Testis (tissue), 3 donors: ENCODE results near the gene GNAS-AS1. TPM values are rescaled to one million over a fixed set of nuclear protein-coding genes. Genes with fewer than 3 reads are reported as not detected.

Experiments used
- DNase-seq: peaks from one replicate; pipeline ENCODE4 v3.0.0-alpha.2; 2019
- H3K27ac ChIP-seq, 2 donors: fragments of 200-600 bp; sonication (generic); one replicate each; pipeline ENCODE4 v1.5.1; 2019
- H3K27me3 ChIP-seq: fragments of 200-600 bp; sonication (generic); one replicate; pipeline ENCODE4 v1.5.1; 2019
- H3K36me3 ChIP-seq: fragments of 200-600 bp; sonication (generic); one replicate; pipeline ENCODE4 v1.5.1; 2017; ENCODE audit warnings: low read depth; ENCODE audit errors: missing control alignments
- H3K4me1 ChIP-seq: fragments of 200-600 bp; sonication (generic); one replicate; pipeline ENCODE4 v1.5.1; 2019
- H3K4me3 ChIP-seq, 2 donors: fragments of 200-600 bp; sonication (generic); one replicate each; pipeline ENCODE4 v1.5.1; 2017 to 2019
- H3K9me3 ChIP-seq: fragments of 200-600 bp; sonication (generic); one replicate; pipeline ENCODE4 v1.5.1; 2017
- CTCF ChIP-seq, 3 experiments: fragments of 450-650 bp in 2 of 3; fragments of 200-600 bp in 1 of 3; sonication (generic) in 1 of 3; IDR thresholded peaks; one replicate each; pipeline ENCODE4 v1.5.1; 2016 to 2019; ENCODE audit warnings: antibody characterized with exemption in 3 of 3, mild to moderate bottlenecking in 2 of 3, moderate library complexity in 1 of 3
- POLR2A ChIP-seq: fragments of 450-650 bp; IDR thresholded peaks from one replicate; pipeline ENCODE4 v1.6.1; 2017; ENCODE audit warnings: antibody characterized with exemption, mild to moderate bottlenecking, moderate library complexity
- WGBS, 2 donors: methylation state at CpG; one replicate each; pipeline ENCODE4 v1.1.5; 2018; 5-methylcytosine and 5-hydroxymethylcytosine counted together
- intact Hi-C: fragments of 100-400 bp; cut with DNase I; formaldehyde crosslinking; loops from one replicate; pipeline ENCODE4 v1.15.1; 2023; ENCODE audit warnings: low total_unique reads
- polyA plus RNA-seq: library from polyadenylated mRNA; stranded (reverse); fragments of 350-450 nt; fragmentation: Illumina TruSeq; extraction: RNeasy Lipid Tissue Mini Kit (QIAGEN cat#74804); gene quantifications from one replicate; pipeline ENCODE4 v1.2.3, GENCODE V29; 2014; ENCODE audit warnings: low read depth, low replicate concordance; ENCODE audit not compliant: insufficient read depth
- total RNA-seq, 2 donors: library from RNA; depleted of rRNA; stranded (reverse); fragments of >200 nt; gene quantifications; one replicate each; pipeline ENCODE4 v1.2.3, GENCODE V29; 2016

Gene GNAS-AS1
- total and polyA plus RNA-seq, 3 donors from 2014 or later = 1.1 to 4.4 (median 3.5) TPM

- DNase-seq = no peak
- Histone ChIP-seq H3K9me3 (no peaks in the 10 kb centered on the region), H3K36me3 (no peaks in the 10 kb centered on the region), H3K27ac (no peak overlapping the region), H3K4me3 (no peak overlapping the region), H3K4me1 (peaks cover 3% of the 10 kb centered on the region), H3K27me3 (no peaks in the 10 kb centered on the region)
- TF ChIP-seq CTCF (IDR thresholded peaks at IDR 0.05) = no peak
- intact Hi-C loops = no loop called here
- 74 to 77% methylated on average over 12 of the region's 12 CpGs for WGBS, 2 donors
Observed at GRCh38 chr20:58783511-58784011, 67.1 kb downstream of the GNAS-AS1 start.

GRCh38 chr20:58781138-58781537, 69.6 kb downstream of the GNAS-AS1 start:
- no peak overlapping the region for H3K4me3 ChIP-seq
- no peak for DNase-seq
- H3K27ac ChIP-seq = no peak overlapping the region
- WGBS, 2 donors = 76 to 86% methylated on average over 4 of the region's 4 CpGs
- no peaks in the 10 kb centered on the region for H3K27me3 ChIP-seq
- TF ChIP-seq CTCF (IDR thresholded peaks at IDR 0.05) (no peak), POLR2A (no peak)
- H3K36me3 ChIP-seq = no peaks in the 10 kb centered on the region
- intact Hi-C loops = no loop called here
- no peaks in the 10 kb centered on the region for H3K9me3 ChIP-seq
- H3K4me1 ChIP-seq = peaks cover 3% of the 10 kb centered on the region

GRCh38 chr20:58778760-58779159, 71.9 kb downstream of the GNAS-AS1 start:
- TF ChIP-seq POLR2A (no peak), CTCF (IDR thresholded peaks at IDR 0.05) (no peak)
- no peaks in the 10 kb centered on the region for H3K9me3 ChIP-seq
- no peak overlapping the region for H3K27ac ChIP-seq
- H3K4me1 ChIP-seq = peaks cover 3% of the 10 kb centered on the region
- no peak for DNase-seq
- no peak overlapping the region for H3K4me3 ChIP-seq
- intact Hi-C loops = no loop called here
- WGBS, 2 donors = 81 to 84% methylated on average over 9 of the region's 9 CpGs
- no peaks in the 10 kb centered on the region for H3K36me3 ChIP-seq
- no peaks in the 10 kb centered on the region for H3K27me3 ChIP-seq

GRCh38 chr20:58777657-58778056, 73.0 kb downstream of the GNAS-AS1 start:
- Histone ChIP-seq H3K9me3 (no peaks in the 10 kb centered on the region), H3K36me3 (no peaks in the 10 kb centered on the region), H3K27ac (no peak overlapping the region), H3K4me1 (peaks cover 3% of the 10 kb centered on the region), H3K27me3 (no peaks in the 10 kb centered on the region), H3K4me3 (no peak overlapping the region)
- no peak for TF ChIP-seq POLR2A
- no peak for TF ChIP-seq CTCF (IDR thresholded peaks at IDR 0.05)
- 89 to 93% methylated on average over 7 of the region's 7 CpGs for WGBS, 2 donors
- intact Hi-C loops = no loop called here
- DNase-seq = no peak

- DNase-seq = no peak
- intact Hi-C loops = no loop called here
- Histone ChIP-seq H3K4me1 (peaks cover 3% of the 10 kb centered on the region), H3K27me3 (no peaks in the 10 kb centered on the region), H3K9me3 (no peaks in the 10 kb centered on the region), H3K4me3 (no peak overlapping the region), H3K27ac (no peak overlapping the region), H3K36me3 (no peaks in the 10 kb centered on the region)
- WGBS, 2 donors = 88 to 92% methylated on average over 3 of the region's 3 CpGs
- TF ChIP-seq CTCF (IDR thresholded peaks at IDR 0.05) (no peak), POLR2A (no peak)
Observed at GRCh38 chr20:58776109-58776508, 74.6 kb downstream of the GNAS-AS1 start.
